A549 (cell line): ENCODE data around the gene RAB42.

Experiments used
- CHD2 ChIP-seq: fragments of 150-350 bp; IDR thresholded peaks from 2 replicates; pipeline ENCODE4 v1.6.1; 2014; ENCODE audit warnings: low read length; ENCODE audit not compliant: partially characterized antibody
- EP300 ChIP-seq, 2 experiments: fragments of >200 bp; sonication (Bioruptor Twin); formaldehyde crosslinking; IDR thresholded peaks; 2 replicates in 1 of 2; 3 replicates in 1 of 2; pipeline ENCODE4 v1.6.1; 2016 to 2017
- FOSL2 ChIP-seq, 2 experiments: fragments of 450-650 bp in 1 of 2; fragments of >200 bp in 1 of 2; sonication (Bioruptor Twin) in 1 of 2; formaldehyde crosslinking; IDR thresholded peaks; 2 replicates each; pipeline versions ENCODE4 v1.5.0 to v1.6.1; 2016 to 2020; ENCODE audit warnings: mild to moderate bottlenecking in 1 of 2, moderate library complexity in 1 of 2
- JUN ChIP-seq, 2 experiments: fragments of >200 bp; sonication (Bioruptor Twin); formaldehyde crosslinking; IDR thresholded peaks; 2 replicates in 1 of 2; 3 replicates in 1 of 2; pipeline ENCODE4 v1.6.1; 2016 to 2017
- RAD21 ChIP-seq, 2 experiments: fragments of >200 bp in 1 of 2; sonication (Bioruptor Twin) in 1 of 2; formaldehyde crosslinking in 1 of 2; IDR thresholded peaks in 1 of 2; conservative IDR thresholded peaks in 1 of 2; 2 replicates in 1 of 2; 3 replicates in 1 of 2; pipeline ENCODE4 v1.6.1; 2012 to 2018; ENCODE audit warnings: inconsistent platforms in 1 of 2
- RFX5 ChIP-seq: fragments of 450-650 bp; IDR thresholded peaks from 2 replicates; pipeline ENCODE4 v1.7.1; 2014; ENCODE audit warnings: antibody characterized with exemption, mild to moderate bottlenecking, moderate library complexity
- RNF2 ChIP-seq: fragments of 200-600 bp; sonication (generic); IDR thresholded peaks from 2 replicates; pipeline ENCODE4 v1.6.1; 2016; ENCODE audit warnings: low read depth, mild to moderate bottlenecking, antibody characterized with exemption, moderate library complexity, borderline replicate concordance
- SMC3 ChIP-seq: fragments of >200 bp; sonication (Bioruptor Twin); formaldehyde crosslinking; IDR thresholded peaks from 3 replicates; pipeline ENCODE4 v1.6.1; 2018; ENCODE audit warnings: inconsistent platforms
- TP53 ChIP-seq: fragments of 250-450 bp; sonication (Bioruptor Pico); IDR thresholded peaks from 2 replicates; pipeline ENCODE4 v1.5.0; 2021; ENCODE audit warnings: mild to moderate bottlenecking, moderate library complexity
- TF ChIP-seq, protein P1 (sequence below): fragments of >200 bp; sonication (Bioruptor Twin); formaldehyde crosslinking; IDR thresholded peaks from 3 replicates; pipeline ENCODE4 v1.5.1; 2016
- TF ChIP-seq, protein P2 (sequence below): fragments of 200-600 bp; sonication (generic); IDR thresholded peaks from 2 replicates; pipeline ENCODE4 v1.6.1; 2016; ENCODE audit warnings: antibody characterized with exemption, mild to moderate bottlenecking, moderate library complexity
- TF ChIP-seq, protein P3 (sequence below): fragments of 450-650 bp; IDR thresholded peaks from 2 replicates; pipeline ENCODE4 v1.6.1; 2014; ENCODE audit warnings: antibody characterized with exemption
- TF ChIP-seq, protein P4 (sequence below): fragments of 150-350 bp; IDR thresholded peaks from 2 replicates; pipeline ENCODE4 v1.6.1; 2014; ENCODE audit warnings: low read depth, mild to moderate bottlenecking, low read length

DNA sequence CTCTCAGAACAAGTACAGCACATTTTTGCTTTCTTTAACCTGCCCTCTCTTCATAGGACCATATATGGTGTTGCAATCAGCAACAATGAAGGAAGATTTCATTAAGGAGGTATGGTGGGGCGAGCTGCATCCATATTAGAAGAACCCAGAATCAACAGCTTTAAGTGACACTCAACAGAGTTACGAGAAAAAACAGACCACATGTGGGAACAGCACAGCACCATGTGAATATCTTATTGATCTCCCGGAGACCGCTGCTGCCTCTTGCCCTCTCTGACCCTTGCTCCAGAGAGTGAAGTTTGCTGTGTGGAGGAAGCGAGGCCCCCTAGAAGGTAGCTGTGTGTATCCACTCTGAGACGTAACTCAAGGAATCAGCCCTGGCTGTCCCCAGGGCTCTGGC lies 12.9 kb downstream of the RAB42 start:
- TF ChIP-seq EP300 (IDR thresholded peaks at IDR 0.05) (no peak), TP53 (CRISPR knock-in tag) (no peak), JUN (IDR thresholded peaks at IDR 0.05) (no peak), RFX5 (no peak), RAD21 (conservative IDR thresholded peaks at IDR 0.05 in 1 of 2, IDR thresholded peaks at IDR 0.05 in 1 of 2) (no peak), CHD2 (no peak), RNF2 (no peak), FOSL2 (IDR thresholded peaks at IDR 0.05) (no peak), FOSL2 (CRISPR knock-in tag; IDR thresholded peaks at IDR 0.05) (no peak), SMC3 (no peak)
- TF ChIP-seq, protein P1, sequence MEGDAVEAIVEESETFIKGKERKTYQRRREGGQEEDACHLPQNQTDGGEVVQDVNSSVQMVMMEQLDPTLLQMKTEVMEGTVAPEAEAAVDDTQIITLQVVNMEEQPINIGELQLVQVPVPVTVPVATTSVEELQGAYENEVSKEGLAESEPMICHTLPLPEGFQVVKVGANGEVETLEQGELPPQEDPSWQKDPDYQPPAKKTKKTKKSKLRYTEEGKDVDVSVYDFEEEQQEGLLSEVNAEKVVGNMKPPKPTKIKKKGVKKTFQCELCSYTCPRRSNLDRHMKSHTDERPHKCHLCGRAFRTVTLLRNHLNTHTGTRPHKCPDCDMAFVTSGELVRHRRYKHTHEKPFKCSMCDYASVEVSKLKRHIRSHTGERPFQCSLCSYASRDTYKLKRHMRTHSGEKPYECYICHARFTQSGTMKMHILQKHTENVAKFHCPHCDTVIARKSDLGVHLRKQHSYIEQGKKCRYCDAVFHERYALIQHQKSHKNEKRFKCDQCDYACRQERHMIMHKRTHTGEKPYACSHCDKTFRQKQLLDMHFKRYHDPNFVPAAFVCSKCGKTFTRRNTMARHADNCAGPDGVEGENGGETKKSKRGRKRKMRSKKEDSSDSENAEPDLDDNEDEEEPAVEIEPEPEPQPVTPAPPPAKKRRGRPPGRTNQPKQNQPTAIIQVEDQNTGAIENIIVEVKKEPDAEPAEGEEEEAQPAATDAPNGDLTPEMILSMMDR: no peak
- TF ChIP-seq, protein P2, sequence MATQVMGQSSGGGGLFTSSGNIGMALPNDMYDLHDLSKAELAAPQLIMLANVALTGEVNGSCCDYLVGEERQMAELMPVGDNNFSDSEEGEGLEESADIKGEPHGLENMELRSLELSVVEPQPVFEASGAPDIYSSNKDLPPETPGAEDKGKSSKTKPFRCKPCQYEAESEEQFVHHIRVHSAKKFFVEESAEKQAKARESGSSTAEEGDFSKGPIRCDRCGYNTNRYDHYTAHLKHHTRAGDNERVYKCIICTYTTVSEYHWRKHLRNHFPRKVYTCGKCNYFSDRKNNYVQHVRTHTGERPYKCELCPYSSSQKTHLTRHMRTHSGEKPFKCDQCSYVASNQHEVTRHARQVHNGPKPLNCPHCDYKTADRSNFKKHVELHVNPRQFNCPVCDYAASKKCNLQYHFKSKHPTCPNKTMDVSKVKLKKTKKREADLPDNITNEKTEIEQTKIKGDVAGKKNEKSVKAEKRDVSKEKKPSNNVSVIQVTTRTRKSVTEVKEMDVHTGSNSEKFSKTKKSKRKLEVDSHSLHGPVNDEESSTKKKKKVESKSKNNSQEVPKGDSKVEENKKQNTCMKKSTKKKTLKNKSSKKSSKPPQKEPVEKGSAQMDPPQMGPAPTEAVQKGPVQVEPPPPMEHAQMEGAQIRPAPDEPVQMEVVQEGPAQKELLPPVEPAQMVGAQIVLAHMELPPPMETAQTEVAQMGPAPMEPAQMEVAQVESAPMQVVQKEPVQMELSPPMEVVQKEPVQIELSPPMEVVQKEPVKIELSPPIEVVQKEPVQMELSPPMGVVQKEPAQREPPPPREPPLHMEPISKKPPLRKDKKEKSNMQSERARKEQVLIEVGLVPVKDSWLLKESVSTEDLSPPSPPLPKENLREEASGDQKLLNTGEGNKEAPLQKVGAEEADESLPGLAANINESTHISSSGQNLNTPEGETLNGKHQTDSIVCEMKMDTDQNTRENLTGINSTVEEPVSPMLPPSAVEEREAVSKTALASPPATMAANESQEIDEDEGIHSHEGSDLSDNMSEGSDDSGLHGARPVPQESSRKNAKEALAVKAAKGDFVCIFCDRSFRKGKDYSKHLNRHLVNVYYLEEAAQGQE: no peak
- TF ChIP-seq, protein P3, sequence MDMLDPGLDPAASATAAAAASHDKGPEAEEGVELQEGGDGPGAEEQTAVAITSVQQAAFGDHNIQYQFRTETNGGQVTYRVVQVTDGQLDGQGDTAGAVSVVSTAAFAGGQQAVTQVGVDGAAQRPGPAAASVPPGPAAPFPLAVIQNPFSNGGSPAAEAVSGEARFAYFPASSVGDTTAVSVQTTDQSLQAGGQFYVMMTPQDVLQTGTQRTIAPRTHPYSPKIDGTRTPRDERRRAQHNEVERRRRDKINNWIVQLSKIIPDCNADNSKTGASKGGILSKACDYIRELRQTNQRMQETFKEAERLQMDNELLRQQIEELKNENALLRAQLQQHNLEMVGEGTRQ: no peak
- TF ChIP-seq, protein P4, sequence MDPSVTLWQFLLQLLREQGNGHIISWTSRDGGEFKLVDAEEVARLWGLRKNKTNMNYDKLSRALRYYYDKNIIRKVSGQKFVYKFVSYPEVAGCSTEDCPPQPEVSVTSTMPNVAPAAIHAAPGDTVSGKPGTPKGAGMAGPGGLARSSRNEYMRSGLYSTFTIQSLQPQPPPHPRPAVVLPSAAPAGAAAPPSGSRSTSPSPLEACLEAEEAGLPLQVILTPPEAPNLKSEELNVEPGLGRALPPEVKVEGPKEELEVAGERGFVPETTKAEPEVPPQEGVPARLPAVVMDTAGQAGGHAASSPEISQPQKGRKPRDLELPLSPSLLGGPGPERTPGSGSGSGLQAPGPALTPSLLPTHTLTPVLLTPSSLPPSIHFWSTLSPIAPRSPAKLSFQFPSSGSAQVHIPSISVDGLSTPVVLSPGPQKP: no peak
